GM06990 (cell line): ENCODE measurements around the gene TRIM58.

Experiments
- DNase-seq: peaks from one replicate; pipeline ENCODE4 v3.0.0-alpha.2; 2011; ENCODE audit not compliant: insufficient read length; ENCODE audit errors: extremely low read depth
- H3K27me3 ChIP-seq: replicated peaks from 2 replicates; pipeline ENCODE4 v1.6.0; 2011; ENCODE audit warnings: low read length; ENCODE audit not compliant: control insufficient read depth, insufficient read depth
- H3K36me3 ChIP-seq: 2 replicates; pipeline ENCODE4 v1.5.1; 2011; ENCODE audit warnings: low read length; ENCODE audit not compliant: control insufficient read depth, insufficient read depth
- H3K4me3 ChIP-seq: replicated peaks from 2 replicates; pipeline ENCODE4 v1.5.1; 2011; ENCODE audit warnings: low read depth, mild to moderate bottlenecking, control low read depth, low read length
- TF ChIP-seq, protein P1 (sequence below): IDR thresholded peaks from 2 replicates; pipeline ENCODE4 v1.5.1; 2011; ENCODE audit warnings: low read length, control low read depth, mild to moderate bottlenecking, inconsistent platforms; ENCODE audit not compliant: insufficient read depth, poor library complexity, severe bottlenecking

The TRIM58 gene

DNA sequence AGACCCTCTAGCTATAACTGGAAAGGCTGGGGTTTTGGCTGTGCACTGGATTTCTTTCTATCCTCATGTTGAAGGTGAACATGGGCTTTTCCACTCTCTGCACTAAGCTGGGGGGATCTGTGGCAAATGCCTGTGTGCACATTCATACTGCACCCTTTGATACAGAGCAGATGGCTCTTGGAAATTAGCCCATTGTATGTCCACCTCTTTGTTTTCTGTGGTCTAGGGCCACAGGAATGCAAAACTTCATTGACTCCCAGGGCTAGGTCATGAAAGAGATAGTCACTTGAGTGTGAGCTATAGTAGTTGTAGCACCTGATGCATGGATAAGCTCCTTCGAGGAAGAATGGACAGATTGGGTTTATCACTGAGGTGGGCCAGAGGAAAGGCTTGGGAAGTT lies 27.3 kb upstream of the TRIM58 start:
- no peak overlapping the region for H3K4me3 ChIP-seq
- TF ChIP-seq, protein P1, sequence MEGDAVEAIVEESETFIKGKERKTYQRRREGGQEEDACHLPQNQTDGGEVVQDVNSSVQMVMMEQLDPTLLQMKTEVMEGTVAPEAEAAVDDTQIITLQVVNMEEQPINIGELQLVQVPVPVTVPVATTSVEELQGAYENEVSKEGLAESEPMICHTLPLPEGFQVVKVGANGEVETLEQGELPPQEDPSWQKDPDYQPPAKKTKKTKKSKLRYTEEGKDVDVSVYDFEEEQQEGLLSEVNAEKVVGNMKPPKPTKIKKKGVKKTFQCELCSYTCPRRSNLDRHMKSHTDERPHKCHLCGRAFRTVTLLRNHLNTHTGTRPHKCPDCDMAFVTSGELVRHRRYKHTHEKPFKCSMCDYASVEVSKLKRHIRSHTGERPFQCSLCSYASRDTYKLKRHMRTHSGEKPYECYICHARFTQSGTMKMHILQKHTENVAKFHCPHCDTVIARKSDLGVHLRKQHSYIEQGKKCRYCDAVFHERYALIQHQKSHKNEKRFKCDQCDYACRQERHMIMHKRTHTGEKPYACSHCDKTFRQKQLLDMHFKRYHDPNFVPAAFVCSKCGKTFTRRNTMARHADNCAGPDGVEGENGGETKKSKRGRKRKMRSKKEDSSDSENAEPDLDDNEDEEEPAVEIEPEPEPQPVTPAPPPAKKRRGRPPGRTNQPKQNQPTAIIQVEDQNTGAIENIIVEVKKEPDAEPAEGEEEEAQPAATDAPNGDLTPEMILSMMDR = no peak
- no peaks in the 10 kb centered on the region for H3K27me3 ChIP-seq
- no peak for DNase-seq
- H3K36me3 ChIP-seq = no peaks in the 10 kb centered on the region

DNA sequence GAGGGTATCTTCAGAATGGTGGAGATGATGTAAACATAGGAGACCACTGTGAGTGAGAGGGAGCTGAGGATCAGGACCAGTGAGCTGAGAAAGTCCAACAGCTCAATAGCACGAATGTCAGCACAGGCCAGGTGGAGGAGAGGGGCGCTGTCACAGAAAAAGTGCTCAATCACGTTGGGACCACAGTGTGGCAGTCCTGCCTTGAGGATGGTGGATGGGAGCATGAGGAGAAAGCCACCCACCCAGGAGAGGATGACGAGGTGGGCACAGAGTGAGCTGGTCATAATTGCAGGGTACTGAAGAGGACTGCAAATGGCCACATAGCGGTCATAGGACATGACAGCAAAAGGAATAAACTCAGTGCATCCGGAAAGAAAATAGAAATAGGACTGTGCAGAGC lies 23.4 kb upstream of the TRIM58 start:
- Histone ChIP-seq H3K4me3 (no peak overlapping the region), H3K27me3 (no peaks in the 10 kb centered on the region), H3K36me3 (no peaks in the 10 kb centered on the region)
- TF ChIP-seq, protein P1 = no peak
- DNase-seq = no peak

DNA sequence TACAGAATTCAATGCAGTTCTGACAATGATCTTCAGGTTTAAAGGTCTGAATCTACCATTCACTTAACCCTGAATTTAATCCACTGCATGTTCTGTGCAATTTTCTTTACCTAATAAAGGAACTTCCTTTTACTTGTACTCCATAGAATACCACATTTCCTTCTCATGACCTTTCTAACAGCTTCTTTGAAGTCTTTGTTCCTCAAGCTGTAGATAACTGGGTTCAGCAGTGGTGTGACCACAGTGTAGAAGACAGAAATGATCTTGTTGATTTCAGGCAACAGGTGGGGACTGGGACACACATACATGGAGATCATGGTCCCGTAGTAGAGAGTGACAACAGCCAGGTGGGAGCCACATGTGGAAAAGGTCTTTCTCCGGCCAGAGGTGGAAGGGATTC lies 16.2 kb upstream of the TRIM58 start:
- TF ChIP-seq, protein P1 = no peak
- no peak for DNase-seq
- Histone ChIP-seq H3K36me3 (no peaks in the 10 kb centered on the region), H3K4me3 (no peak overlapping the region), H3K27me3 (no peaks in the 10 kb centered on the region)

DNA sequence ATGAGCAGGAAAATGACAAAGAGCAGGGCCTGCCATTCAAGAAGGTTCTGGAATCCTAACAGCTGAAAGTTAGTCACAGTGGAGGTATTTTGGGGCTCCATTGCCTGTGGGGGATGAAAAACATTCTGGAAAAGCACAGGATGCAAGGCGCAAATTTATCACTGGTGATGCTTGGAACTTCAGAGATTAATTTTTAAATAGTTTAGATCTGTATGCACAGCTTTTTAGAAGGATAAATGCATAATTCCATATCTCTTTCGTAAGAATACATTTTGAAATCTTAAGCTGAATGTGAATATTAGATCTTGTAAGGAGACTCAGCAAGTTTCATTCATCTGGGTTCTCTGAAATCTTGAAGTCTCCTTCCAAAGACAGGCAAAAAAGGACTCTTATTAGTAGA lies 15.2 kb upstream of the TRIM58 start, which contains the start of gene OR11L1:
Gene OR11L1, minus strand, starts transcription at position 101 of the 400 bp plus-strand sequence. Its CDS starts 0 bp downstream, at position 101.
- Histone ChIP-seq H3K4me3 (no peak within 1 kb of the TSS), H3K27me3 (no peaks in the 10 kb centered on the region), H3K36me3 (no peaks in the 10 kb centered on the region)
- TF ChIP-seq, protein P1 = no peak
- no peak for DNase-seq

DNA sequence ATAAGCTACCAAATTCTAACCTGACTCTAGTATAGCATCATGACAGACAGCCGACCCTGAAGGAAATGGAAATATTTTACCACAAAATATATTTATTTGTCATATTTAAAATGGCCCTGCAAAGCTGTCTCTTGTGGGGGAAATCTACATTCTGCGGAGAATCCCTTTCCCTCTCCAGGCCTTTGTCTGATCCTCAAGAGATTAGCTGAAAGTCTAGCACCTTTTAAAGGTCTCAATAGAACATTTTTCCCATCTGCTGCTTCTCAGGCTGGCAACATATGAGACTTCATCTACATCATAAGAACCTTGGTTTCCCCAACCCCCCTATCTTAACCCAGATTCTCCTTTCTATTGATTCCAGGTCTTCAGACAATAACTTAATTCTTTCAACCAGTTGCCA lies 13.6 kb upstream of the TRIM58 start:
- no peak for DNase-seq
- no peaks in the 10 kb centered on the region for H3K27me3 ChIP-seq
- H3K36me3 ChIP-seq = no peaks in the 10 kb centered on the region
- TF ChIP-seq, protein P1 = no peak
- H3K4me3 ChIP-seq = no peak overlapping the region

DNA sequence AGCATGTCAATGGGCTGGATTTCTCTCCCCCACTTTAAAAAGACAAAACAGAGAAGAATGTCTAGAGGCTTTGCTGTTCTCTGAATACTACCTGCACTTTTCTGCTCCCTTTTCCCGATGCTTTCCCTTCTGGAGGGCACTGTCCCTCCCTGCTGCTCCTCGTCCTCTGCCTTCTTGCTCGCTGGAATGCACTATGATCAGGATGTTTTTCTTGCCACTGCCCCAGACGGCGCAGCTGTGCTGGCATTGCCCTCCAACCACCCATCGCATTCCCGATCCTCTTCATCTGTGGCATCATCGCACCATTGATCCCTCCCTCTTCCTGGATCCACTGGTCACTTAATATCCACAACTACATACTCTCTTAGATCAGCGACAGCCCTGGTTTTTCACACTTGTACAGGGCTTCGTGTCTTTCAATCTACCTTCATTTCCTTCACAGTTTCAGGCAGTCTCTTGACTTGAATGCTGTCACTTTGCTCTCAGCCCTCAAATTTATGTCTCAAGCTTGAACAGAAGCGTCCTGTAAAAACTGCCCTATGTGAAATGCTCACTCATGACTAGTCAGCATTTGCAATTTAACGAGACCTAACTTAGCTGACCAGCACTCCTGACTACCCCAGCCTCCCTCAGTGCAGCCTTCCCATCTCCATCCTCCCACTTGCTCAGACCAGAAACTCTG lies 11.8 kb upstream of the TRIM58 start:
- DNase-seq = no peak
- Histone ChIP-seq H3K4me3 (no peak overlapping the region), H3K36me3 (no peaks in the 10 kb centered on the region), H3K27me3 (no peaks in the 10 kb centered on the region)
- TF ChIP-seq, protein P1 = no peak
